Retinal pigment epithelial cell (primary cell): Measurements from ENCODE around the gene MTO1.
"Not testable (repeated sequence)": the region's sequence is repeated elsewhere in the genome, so short reads cannot be mapped to it uniquely, and the experiment has no call there.

ENCODE experiments used
- DNase-seq: peaks from one replicate; pipeline ENCODE4 v3.0.0-alpha.2; 2010; ENCODE audit warnings: low read depth
- H3K4me3 ChIP-seq: 2 replicates; pipeline ENCODE4 v1.5.1; 2011; ENCODE audit warnings: mild to moderate bottlenecking, low read length, control low read depth, moderate library complexity
- CTCF ChIP-seq: conservative IDR thresholded peaks from 2 replicates; pipeline ENCODE4 v1.5.1; 2011; ENCODE audit warnings: low read depth, low read length, control low read depth, inconsistent platforms

The MTO1 gene

GRCh38 chr6:73504160-73504559, 42.6 kb downstream of the MTO1 start:
- DNase-seq, result no peak
- no peak for TF ChIP-seq CTCF
- H3K4me3 ChIP-seq, result no peak overlapping the region

- no peak for DNase-seq
- TF ChIP-seq CTCF, result no peak
- H3K4me3 ChIP-seq, result no peak overlapping the region
These were observed 43.6 kb downstream of the MTO1 start for GRCh38 chr6:73505142-73505541.

- DNase-seq, H3K4me3 ChIP-seq: not testable (repeated sequence)
These were observed 44.2 kb downstream of the MTO1 start for GRCh38 chr6:73505705-73506104.

DNA sequence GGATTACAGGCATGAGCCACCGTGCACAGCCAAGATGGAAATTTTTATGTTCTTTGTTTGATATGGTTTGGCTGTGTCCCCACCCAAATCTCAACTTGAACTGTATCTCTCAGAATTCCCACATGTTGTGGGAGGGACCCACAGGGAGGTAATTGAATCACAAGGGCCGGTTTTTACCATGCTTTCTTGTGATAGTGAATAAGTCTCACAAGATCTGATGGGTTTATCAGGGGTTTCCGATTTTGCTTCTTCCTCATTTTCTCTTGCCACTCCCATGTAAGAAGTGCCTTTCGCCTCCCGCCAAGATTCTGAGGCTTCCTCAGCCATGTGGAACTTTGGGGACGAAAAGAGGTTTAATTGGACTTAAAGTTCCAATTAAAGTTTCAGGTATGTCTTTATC, 44.7 kb downstream of the MTO1 start:
- TF ChIP-seq CTCF, result no peak
- no peak overlapping the region for H3K4me3 ChIP-seq
- DNase-seq, result no peak

- no peak for TF ChIP-seq CTCF
- no peak for DNase-seq
- H3K4me3 ChIP-seq, result no peak overlapping the region
These were observed 47.2 kb downstream of the MTO1 start for GRCh38 chr6:73508776-73509175.

- DNase-seq, result no peak
- no peak for TF ChIP-seq CTCF
- no peak overlapping the region for H3K4me3 ChIP-seq
These were observed 48.3 kb downstream of the MTO1 start for GRCh38 chr6:73509851-73510250.

GRCh38 chr6:73511796-73512195, 50.3 kb downstream of the MTO1 start:
- no peak for DNase-seq
- no peak for TF ChIP-seq CTCF
- no peak overlapping the region for H3K4me3 ChIP-seq

DNA sequence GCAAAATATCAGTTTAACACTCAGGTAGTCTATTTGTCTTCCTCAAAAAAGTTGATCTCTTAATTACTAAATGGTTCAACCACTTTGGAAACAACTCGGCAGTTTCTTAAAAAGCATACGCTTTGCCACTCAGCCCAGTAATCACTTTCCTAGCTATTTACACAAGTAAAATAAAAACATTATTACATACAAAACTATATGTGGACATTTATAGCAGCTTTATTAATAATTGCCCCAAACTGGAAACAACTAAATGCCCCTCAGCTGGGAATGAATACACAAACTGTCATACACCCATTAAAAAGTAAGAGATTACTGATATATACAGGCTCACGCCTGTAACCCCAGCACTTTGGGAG, 51.9 kb downstream of the MTO1 start:
- H3K4me3 ChIP-seq, result no peak overlapping the region
- no peak for DNase-seq
- TF ChIP-seq CTCF, result no peak
